SK-N-SH (cell line): ENCODE measurements around the gene TBCCD1.
"Not testable (repeated sequence)": the region's sequence is repeated elsewhere in the genome, so short reads cannot be mapped to it uniquely, and the experiment has no call there.

ENCODE experiments used
- CHD2 ChIP-seq: fragments of 150-350 bp; IDR thresholded peaks from 2 replicates; pipeline ENCODE4 v1.6.1; 2018; ENCODE audit warnings: low read length; ENCODE audit not compliant: partially characterized antibody
- EP300 ChIP-seq, 2 experiments: IDR thresholded peaks; 2 replicates each; pipeline versions ENCODE4 v1.4.0 to v1.6.1; 2012; ENCODE audit warnings: borderline replicate concordance in 1 of 2, low read depth in 1 of 2, low read length in 1 of 2
- REST ChIP-seq: IDR thresholded peaks from 2 replicates; pipeline ENCODE4 v1.6.1; 2012; ENCODE audit warnings: mild to moderate bottlenecking, low read depth, low read length, moderate library complexity
- TAF1 ChIP-seq: IDR thresholded peaks from 2 replicates; pipeline ENCODE4 v1.6.1; 2012; ENCODE audit warnings: low read depth, mild to moderate bottlenecking, low read length, moderate library complexity, borderline replicate concordance
- TF ChIP-seq, protein P1 (sequence below): fragments of 200-600 bp; sonication (generic); IDR thresholded peaks from 2 replicates; pipeline ENCODE4 v1.6.1; 2017; ENCODE audit warnings: antibody characterized with exemption, mild to moderate bottlenecking, moderate library complexity

DNA sequence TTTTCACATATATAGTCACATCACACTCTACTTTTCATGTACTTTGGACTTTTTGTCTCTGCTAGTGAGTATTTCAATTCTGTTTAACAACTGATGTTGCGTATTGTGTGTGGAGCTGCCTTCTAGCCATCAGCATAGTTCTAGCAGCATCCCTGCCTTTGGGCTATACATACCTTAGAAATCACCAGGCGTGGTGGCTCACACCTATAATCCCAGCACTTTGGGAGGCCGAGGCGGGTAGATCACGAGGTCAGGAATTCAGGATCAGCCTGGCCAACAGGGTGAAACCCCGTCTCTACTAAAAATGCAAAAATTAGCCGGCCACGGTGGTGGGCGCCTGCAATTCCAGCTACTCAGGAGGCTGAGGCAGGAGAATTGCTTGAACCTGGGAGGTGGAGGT, 19.1 kb upstream of the TBCCD1 start:
- TF ChIP-seq, protein P1, sequence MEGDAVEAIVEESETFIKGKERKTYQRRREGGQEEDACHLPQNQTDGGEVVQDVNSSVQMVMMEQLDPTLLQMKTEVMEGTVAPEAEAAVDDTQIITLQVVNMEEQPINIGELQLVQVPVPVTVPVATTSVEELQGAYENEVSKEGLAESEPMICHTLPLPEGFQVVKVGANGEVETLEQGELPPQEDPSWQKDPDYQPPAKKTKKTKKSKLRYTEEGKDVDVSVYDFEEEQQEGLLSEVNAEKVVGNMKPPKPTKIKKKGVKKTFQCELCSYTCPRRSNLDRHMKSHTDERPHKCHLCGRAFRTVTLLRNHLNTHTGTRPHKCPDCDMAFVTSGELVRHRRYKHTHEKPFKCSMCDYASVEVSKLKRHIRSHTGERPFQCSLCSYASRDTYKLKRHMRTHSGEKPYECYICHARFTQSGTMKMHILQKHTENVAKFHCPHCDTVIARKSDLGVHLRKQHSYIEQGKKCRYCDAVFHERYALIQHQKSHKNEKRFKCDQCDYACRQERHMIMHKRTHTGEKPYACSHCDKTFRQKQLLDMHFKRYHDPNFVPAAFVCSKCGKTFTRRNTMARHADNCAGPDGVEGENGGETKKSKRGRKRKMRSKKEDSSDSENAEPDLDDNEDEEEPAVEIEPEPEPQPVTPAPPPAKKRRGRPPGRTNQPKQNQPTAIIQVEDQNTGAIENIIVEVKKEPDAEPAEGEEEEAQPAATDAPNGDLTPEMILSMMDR, result not testable (repeated sequence)
- not testable (repeated sequence) for TF ChIP-seq EP300 (IDR thresholded peaks at IDR 0.05; ENCODE audit: borderline replicate concordance in 1 of 2, low read depth in 1 of 2, low read length in 1 of 2); TAF1; CHD2; REST
